GM12892 (cell line): ENCODE measurements around the gene SLC39A10.

ENCODE experiments used
- POLR2A ChIP-seq: IDR thresholded peaks from 2 replicates; pipeline ENCODE4 v1.6.1; 2011; ENCODE audit warnings: low read depth, low read length, control low read depth
- TAF1 ChIP-seq: IDR thresholded peaks from 2 replicates; pipeline ENCODE4 v1.6.1; 2011; ENCODE audit warnings: low read depth, mild to moderate bottlenecking, control low read depth, low read length, borderline replicate concordance

GRCh38 chr2:195667974-195668373 is 10.9 kb downstream of the SLC39A10 start:
- TF ChIP-seq TAF1 (no peak), POLR2A (no peak)
